Activated CD4-positive, alpha-beta T cell treated with anti-CD3 and anti-CD28 coated beads for 36 hours (primary cell): ENCODE results near the gene CMSS1. TPM values are rescaled to one million over a fixed set of nuclear protein-coding genes. Genes with fewer than 3 reads are reported as not detected.
A peak's percentile ranks its signal among the peaks of the same experiment; 100 is the strongest.

Source experiments
- ATAC-seq: fragments of 200-7000 bp; cut with Tn5 transposase; one replicate; pipeline ENCODE4 v1.10.0; 2021; ENCODE audit warnings: mild to moderate bottlenecking, moderate library complexity
- CTCF ChIA-PET: fragments of 350-600 bp; sonication (Branson Sonifier 250); formaldehyde crosslinking; loops from one replicate; lab custom pipeline; 2021; ENCODE audit warnings: antibody characterized with exemption; lab: Charles Lee
- POLR2A ChIA-PET: fragments of 350-600 bp; sonication (Branson Sonifier 250); formaldehyde crosslinking; loops from one replicate; lab custom pipeline; 2021; ENCODE audit warnings: antibody characterized with exemption, inconsistent platforms; lab: Charles Lee
- DNase-seq: peaks from one replicate; pipeline ENCODE4 v3.0.0-alpha.2; 2020
- H3K27ac Mint-ChIP-seq: one replicate; pipeline ENCODE4 v1.8.0; 2021; ENCODE audit warnings: mixed read lengths
- H3K27me3 Mint-ChIP-seq: one replicate; pipeline ENCODE4 v1.8.0; 2021; ENCODE audit warnings: mixed read lengths
- H3K36me3 Mint-ChIP-seq: one replicate; pipeline ENCODE4 v1.8.0; 2021; ENCODE audit warnings: low read depth, mixed read lengths
- H3K4me1 Mint-ChIP-seq: one replicate; pipeline ENCODE4 v1.8.0; 2021; ENCODE audit warnings: mixed read lengths
- H3K4me3 Mint-ChIP-seq: one replicate; pipeline ENCODE4 v1.8.0; 2021; ENCODE audit warnings: mild to moderate bottlenecking, moderate library complexity, mixed read lengths
- H3K9me3 Mint-ChIP-seq: one replicate; pipeline ENCODE4 v1.8.0; 2021; ENCODE audit warnings: low read depth, mixed read lengths
- intact Hi-C, 2 experiments: fragments of 100-400 bp; cut with DNase I in 1 of 2; cut with micrococcal nuclease in 1 of 2; formaldehyde crosslinking; loops; one replicate each; pipeline versions ENCODE4 v1.14.2 to v1.15.1; 2022 to 2024; cut with DNase I, micrococcal nuclease
- total RNA-seq, 2 experiments: library from RNA; stranded (reverse); gene quantifications; one replicate each; pipeline ENCODE4 v1.2.3, GENCODE V29; 2021

The CMSS1 gene
- total RNA-seq, 2 experiments from 2014 or later, result 94.0 to 96.3 TPM

DNA sequence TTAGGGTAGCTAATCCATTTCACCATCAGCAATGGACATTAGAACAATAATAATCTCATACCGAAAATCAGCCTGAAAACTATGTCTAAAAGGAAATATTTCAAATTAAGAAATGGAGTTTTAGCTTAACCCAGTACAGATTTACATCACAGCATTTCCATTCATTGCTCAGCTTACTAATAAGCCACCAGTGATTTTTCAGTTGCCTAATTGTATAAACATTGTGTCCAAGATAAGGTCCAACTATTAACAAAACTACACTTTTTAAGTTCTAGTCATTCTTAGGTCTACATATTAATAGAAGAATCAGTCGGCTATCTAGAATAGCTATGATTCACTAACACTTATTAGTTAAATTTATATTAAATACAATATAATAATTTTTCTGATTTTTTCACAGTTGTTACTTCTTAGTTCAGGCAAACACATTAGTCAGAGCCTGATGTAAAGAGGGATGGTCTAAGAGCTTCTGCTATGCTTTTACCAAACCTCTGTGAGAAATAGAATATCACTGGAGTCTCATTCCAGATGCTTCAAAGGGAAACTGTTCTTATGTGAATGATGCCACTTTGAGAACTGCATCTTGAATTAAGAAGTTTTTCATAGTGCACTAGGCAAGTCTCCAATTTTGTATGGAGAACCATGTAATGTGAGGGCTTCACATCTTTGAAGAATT is 74.1 kb downstream of the CMSS1 start:
- no peak for DNase-seq
- ChIA-PET POLR2A (no interaction called here), CTCF (interaction anchor here (0.6 to 1.6 kb wide), 2 partner anchors 8 to 41 kb away, joined by 4 to 6 read pairs; no protein-coding TSS in a partner anchor)
- intact Hi-C loops, result no loop called here
- H3K4me3 Mint-ChIP-seq, result no peak overlapping the region
- no peaks in the 10 kb centered on the region for H3K27me3 Mint-ChIP-seq
- no peak overlapping the region for H3K27ac Mint-ChIP-seq
- peaks cover 6% of the 10 kb centered on the region for H3K36me3 Mint-ChIP-seq
- no peak for ATAC-seq
- H3K9me3 Mint-ChIP-seq, result no peaks in the 10 kb centered on the region
- peaks cover 12% of the 10 kb centered on the region for H3K4me1 Mint-ChIP-seq

DNA sequence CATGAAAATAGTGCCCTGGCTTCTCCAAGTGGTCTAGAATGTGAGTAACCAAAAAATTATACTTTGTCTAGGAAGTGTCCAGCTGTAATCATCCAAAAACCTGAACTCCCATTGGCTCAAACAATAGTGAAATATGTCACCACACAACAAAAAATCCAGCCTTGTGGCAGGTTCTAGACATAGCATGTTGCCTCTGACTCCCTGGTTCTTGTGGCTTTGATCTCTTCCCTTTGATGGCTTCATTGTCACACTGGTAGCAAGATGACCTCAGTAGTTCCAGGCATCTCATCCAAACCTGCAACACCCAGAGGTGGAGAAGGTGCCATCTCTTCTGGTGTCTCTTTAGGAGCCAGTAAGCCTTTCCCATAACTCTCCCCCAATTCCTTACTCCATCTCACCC is 74.7 kb downstream of the CMSS1 start:
- Mint-ChIP-seq H3K4me3 (no peak overlapping the region), H3K9me3 (no peaks in the 10 kb centered on the region), H3K27ac (no peak overlapping the region), H3K36me3 (peaks cover 6% of the 10 kb centered on the region), H3K4me1 (peaks cover 12% of the 10 kb centered on the region), H3K27me3 (no peaks in the 10 kb centered on the region)
- no peak for DNase-seq
- intact Hi-C loops, result no loop called here
- CTCF ChIA-PET, result interaction anchor here (0.6 to 1.6 kb wide), 2 partner anchors 9 to 475 kb away, joined by 5 to 6 read pairs; no protein-coding TSS in a partner anchor
- POLR2A ChIA-PET, result no interaction called here
- ATAC-seq, result peak; percentile 53

DNA sequence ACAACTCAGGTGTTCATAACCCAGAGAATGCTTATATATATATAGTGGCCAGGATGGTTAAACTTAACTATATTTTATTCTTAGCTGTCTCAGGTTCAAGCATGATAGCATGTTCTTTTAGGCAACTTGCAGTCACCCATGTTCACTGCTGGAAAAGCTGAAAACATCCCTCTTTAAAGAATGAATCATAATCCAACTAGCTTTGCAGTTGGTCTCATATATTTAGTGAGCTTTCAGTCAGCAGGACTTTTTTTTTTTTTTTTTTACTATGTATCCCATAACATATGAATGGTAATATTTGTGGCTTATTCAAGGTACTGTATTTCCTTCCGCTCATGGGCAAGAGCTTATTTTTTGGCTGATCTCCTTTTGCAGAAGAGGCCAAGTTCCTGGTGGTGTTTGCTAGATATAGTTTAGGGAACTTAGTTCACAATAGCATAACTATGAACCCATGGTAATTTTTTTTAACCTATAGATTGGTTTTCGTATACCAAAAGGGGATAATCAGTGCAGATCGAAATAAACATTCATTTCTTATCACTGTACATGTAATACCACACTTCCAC is 77.6 kb downstream of the CMSS1 start:
- Mint-ChIP-seq H3K36me3 (peaks cover 6% of the 10 kb centered on the region), H3K4me1 (peaks cover 12% of the 10 kb centered on the region), H3K27me3 (no peaks in the 10 kb centered on the region), H3K27ac (no peak overlapping the region), H3K9me3 (no peaks in the 10 kb centered on the region), H3K4me3 (no peak overlapping the region)
- ChIA-PET POLR2A (interaction anchor here (0.5 kb wide), 1 partner anchor 236 kb away, joined by 7 read pairs; no protein-coding TSS in a partner anchor), CTCF (interaction anchor here (0.7 to 1.0 kb wide), 2 partner anchors 14 to 285 kb away, joined by 3 to 5 read pairs; no protein-coding TSS in a partner anchor)
- DNase-seq, result no peak
- intact Hi-C loops, result no loop called here
- no peak for ATAC-seq

DNA sequence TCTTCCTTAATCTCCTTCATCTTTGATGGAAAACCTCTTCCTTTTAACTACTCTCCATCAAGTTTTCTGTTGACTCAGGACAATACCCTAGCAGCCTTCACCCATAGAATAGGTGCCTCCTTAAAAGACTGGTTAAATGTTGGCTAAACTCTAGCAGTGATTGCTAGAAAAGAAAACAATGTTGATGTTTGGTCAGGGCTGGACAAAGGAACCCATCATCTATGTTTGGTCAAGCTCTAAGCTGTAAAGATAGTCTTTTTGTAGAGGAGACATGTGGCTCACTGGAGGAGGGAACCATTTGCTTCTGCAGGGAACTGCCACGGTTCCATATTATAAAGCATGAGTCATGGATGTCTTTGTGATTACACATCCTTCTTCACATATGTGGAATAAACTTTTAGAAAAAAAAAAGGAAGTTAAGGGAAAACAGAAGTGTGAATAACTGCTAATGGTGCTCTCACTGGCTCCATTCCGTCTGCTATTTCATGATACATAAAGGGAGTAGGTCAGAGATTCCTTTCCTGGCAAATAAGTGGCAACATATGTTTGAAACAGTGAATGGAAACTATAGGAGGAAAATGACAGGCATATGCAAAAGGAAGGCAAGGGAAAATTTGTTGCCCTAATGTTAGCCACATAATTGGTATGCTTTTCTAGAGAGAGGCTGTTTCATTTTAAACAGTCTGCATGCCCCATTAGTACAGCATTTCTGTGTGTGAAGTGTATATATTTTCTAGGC is 78.2 kb downstream of the CMSS1 start:
- no peak for ATAC-seq
- DNase-seq, result no peak
- no peaks in the 10 kb centered on the region for H3K27me3 Mint-ChIP-seq
- H3K4me1 Mint-ChIP-seq, result peaks cover 12% of the 10 kb centered on the region
- ChIA-PET POLR2A (no interaction called here), CTCF (interaction anchor here (0.6 to 1.0 kb wide), 2 partner anchors 13 to 136 kb away, joined by 3 read pairs; no protein-coding TSS in a partner anchor)
- H3K27ac Mint-ChIP-seq, result no peak overlapping the region
- no peaks in the 10 kb centered on the region for H3K9me3 Mint-ChIP-seq
- intact Hi-C loops, result no loop called here
- H3K4me3 Mint-ChIP-seq, result no peak overlapping the region
- H3K36me3 Mint-ChIP-seq, result peaks cover 6% of the 10 kb centered on the region

DNA sequence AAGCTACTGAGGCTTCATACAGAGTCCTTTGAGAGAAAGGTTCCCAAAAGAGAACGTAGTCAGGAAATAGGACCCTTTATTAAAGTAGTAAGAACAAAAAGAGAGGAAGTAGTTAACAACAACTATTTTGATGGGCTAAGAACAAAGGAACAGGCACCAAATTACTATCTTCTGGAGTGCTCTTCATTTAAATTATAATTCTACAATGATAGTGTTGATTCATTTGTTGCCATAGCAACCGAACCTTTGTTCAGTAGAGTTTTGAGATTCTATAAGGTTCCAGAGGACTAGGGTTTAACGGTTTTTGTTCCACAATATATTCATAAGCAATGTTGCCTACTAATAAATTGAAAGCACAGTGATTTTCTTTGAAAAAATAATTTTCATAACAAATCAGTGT is 78.8 kb downstream of the CMSS1 start:
- intact Hi-C loops, result no loop called here
- ATAC-seq (no peak), DNase-seq (no peak)
- H3K4me1 Mint-ChIP-seq, result peaks cover 16% of the 10 kb centered on the region
- no peaks in the 10 kb centered on the region for H3K27me3 Mint-ChIP-seq
- H3K27ac Mint-ChIP-seq, result no peak overlapping the region
- CTCF ChIA-PET, result interaction anchor here (0.6 kb wide), 1 partner anchor 135 kb away, joined by 3 read pairs; no protein-coding TSS in a partner anchor
- H3K4me3 Mint-ChIP-seq, result no peak overlapping the region
- POLR2A ChIA-PET, result no interaction called here
- H3K9me3 Mint-ChIP-seq, result no peaks in the 10 kb centered on the region
- peaks cover 9% of the 10 kb centered on the region for H3K36me3 Mint-ChIP-seq

DNA sequence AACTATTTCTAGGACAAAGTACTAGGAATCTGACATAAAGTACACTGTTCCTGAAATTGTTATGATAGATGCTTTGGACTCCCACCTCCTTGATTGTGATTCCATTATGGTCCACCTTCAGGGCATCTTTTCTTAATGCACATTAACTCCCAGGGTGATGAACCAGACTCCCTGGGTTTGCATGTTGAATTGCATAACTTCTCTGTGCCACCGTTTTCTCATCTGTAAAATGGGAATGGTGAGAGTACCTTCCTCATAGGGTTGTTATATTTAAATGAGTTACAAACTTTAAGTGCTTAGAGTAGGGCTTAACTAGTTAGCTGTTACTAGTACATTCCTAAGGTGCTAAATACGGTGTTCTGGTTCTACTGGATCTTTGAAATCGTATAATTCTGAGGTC is 81.9 kb downstream of the CMSS1 start:
- H3K4me1 Mint-ChIP-seq, result peaks cover 19% of the 10 kb centered on the region
- ChIA-PET CTCF (interaction anchor here (0.9 kb wide), 1 partner anchor 40 kb away, joined by 3 read pairs; no protein-coding TSS in a partner anchor), POLR2A (no interaction called here)
- no peaks in the 10 kb centered on the region for H3K9me3 Mint-ChIP-seq
- ATAC-seq (no peak), DNase-seq (no peak)
- no peak overlapping the region for H3K27ac Mint-ChIP-seq
- H3K27me3 Mint-ChIP-seq, result no peaks in the 10 kb centered on the region
- H3K36me3 Mint-ChIP-seq, result peaks cover 7% of the 10 kb centered on the region
- intact Hi-C loops, result no loop called here
- no peak overlapping the region for H3K4me3 Mint-ChIP-seq

DNA sequence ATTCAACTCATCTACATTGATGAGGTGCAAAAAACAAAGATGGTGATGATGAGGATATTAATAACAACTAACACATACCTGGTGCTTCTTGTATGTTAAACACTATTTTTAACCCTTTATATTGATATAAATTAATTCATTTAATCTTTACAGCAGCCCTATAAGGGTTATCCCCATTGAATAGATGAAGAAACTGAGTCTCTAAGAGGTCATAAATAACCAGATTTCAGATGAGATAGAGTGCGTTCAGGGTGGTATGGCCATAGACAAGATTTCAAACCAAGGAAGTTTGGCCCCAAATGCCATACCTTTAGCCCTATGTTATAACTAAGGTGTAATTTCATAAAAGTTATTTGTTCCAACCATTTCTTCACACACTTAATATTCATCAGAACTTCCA is 82.6 kb downstream of the CMSS1 start:
- no peak for ATAC-seq
- Mint-ChIP-seq H3K9me3 (no peaks in the 10 kb centered on the region), H3K27ac (no peak overlapping the region), H3K36me3 (peaks cover 7% of the 10 kb centered on the region), H3K4me1 (peaks cover 19% of the 10 kb centered on the region), H3K4me3 (no peak overlapping the region), H3K27me3 (no peaks in the 10 kb centered on the region)
- POLR2A ChIA-PET, result no interaction called here
- no peak for DNase-seq
- intact Hi-C loops, result no loop called here
- CTCF ChIA-PET, result no interaction called here

DNA sequence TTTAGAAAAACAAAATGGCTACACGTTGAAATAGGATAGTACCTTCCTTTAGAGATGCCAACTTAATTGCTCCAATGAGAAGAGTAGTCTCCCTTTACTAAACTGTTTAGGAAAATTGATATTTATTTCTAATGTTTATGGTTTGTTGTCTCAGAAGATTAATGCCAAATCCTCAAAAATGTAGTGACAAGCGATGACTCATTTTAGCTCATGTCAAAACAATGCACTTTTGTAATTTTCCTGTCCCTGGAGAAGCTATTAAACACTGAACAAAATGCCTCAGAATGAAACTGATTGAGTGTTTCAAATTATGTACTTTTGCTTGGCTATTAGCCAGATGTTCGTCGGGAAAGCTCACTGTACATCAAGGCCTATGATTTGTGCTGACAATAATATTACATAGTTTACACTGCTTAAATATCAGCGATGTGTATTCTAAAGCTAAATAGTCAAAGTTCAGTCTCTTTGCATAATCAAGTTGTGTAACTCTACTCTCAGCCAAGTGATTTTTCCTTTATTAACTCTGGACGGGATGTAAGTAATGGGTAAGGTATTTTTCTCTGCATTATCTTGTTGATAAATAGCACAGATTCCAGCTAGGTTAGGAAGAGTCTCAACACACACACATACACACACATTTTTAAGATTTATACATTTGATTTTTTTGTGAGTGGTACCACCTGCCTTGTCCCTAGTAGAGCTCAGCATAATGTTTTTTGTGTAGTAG is 83.7 kb downstream of the CMSS1 start:
- H3K4me3 Mint-ChIP-seq, result no peak overlapping the region
- H3K9me3 Mint-ChIP-seq, result no peaks in the 10 kb centered on the region
- ATAC-seq (no peak), DNase-seq (no peak)
- no peak overlapping the region for H3K27ac Mint-ChIP-seq
- H3K4me1 Mint-ChIP-seq, result peaks cover 8% of the 10 kb centered on the region
- CTCF ChIA-PET, result no interaction called here
- no peaks in the 10 kb centered on the region for H3K27me3 Mint-ChIP-seq
- POLR2A ChIA-PET, result no interaction called here
- intact Hi-C loops, result no loop called here
- peaks cover 4% of the 10 kb centered on the region for H3K36me3 Mint-ChIP-seq

DNA sequence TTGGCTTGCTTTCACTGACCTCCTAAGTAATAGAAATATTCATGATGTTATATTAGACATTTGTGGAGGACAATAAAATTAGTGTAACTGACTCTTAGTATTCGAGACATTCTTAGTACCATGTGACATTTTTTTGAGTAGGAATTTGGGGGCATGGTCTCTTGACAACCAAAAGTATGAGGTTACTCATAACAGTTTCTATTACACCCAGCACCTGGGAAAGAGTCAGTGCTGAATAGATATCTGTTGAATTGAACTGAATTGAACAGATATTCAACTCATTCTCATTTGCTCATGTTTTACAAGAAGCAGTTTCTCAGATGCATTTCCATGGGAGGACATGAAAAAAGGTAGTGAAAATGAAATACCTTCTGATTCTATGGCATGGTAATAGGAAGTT is 84.4 kb downstream of the CMSS1 start:
- Mint-ChIP-seq H3K36me3 (peaks cover 4% of the 10 kb centered on the region), H3K27ac (no peak overlapping the region), H3K4me3 (no peak overlapping the region), H3K4me1 (peaks cover 7% of the 10 kb centered on the region), H3K9me3 (no peaks in the 10 kb centered on the region), H3K27me3 (no peaks in the 10 kb centered on the region)
- DNase-seq, result no peak
- ATAC-seq, result no peak
- POLR2A ChIA-PET, result no interaction called here
- CTCF ChIA-PET, result no interaction called here
- intact Hi-C loops, result no loop called here

DNA sequence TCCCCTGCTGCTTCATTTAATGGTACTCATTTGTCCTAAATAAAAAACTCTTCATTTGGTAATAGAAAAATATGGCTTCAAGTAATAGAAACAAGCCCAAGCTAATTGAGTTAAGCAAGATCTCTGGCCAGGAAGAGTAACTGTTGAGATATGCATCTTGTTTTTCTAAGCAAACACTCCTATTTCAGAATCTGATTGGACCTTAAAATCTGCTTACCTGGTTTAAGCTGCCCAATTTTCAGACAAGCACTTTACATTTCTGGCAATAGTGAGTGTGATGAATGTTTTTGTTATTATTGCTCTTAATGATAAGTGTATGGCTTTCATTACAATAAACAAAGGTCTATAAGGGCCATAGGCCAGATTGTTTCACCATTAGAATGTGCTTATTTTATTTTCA is 86.2 kb downstream of the CMSS1 start:
- peaks cover 6% of the 10 kb centered on the region for H3K36me3 Mint-ChIP-seq
- ATAC-seq (no peak), DNase-seq (no peak)
- no peak overlapping the region for H3K4me3 Mint-ChIP-seq
- ChIA-PET POLR2A (no interaction called here), CTCF (interaction anchor here (1.1 kb wide), 1 partner anchor 11 kb away, joined by 3 read pairs; no protein-coding TSS in a partner anchor)
- intact Hi-C loops, result no loop called here
- H3K27me3 Mint-ChIP-seq, result no peaks in the 10 kb centered on the region
- H3K9me3 Mint-ChIP-seq, result no peaks in the 10 kb centered on the region
- H3K4me1 Mint-ChIP-seq, result peaks cover 7% of the 10 kb centered on the region
- no peak overlapping the region for H3K27ac Mint-ChIP-seq

DNA sequence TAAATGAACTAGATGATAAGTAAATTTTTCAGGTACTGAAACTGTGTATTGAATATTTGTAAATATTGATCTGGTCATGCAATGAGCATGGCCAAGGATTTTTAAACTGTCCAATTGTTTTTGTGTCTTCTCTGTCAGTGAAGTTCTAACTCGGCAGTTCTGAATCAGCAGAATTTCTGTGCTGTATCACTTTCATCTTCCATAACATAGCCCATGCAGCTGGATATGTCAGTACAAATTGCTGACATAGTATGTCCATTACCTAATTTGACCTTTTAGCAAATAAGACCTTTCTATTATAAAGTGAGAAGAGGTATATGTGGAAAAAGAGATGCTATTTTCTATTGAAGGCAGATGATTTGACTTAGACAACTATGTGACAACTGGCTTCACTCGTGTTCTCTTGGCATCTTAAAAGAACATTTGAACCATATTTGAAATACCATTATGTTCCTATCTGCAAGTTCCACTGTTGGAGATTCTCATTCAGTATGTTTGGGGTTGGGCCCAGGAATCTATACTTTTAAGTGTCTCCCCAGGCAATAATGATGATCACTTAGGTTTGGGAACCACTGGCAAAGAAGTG is 90.4 kb downstream of the CMSS1 start:
- ATAC-seq, result no peak
- Mint-ChIP-seq H3K36me3 (peaks cover 2% of the 10 kb centered on the region), H3K4me3 (no peak overlapping the region), H3K4me1 (peaks cover 3% of the 10 kb centered on the region), H3K27ac (no peak overlapping the region), H3K27me3 (no peaks in the 10 kb centered on the region), H3K9me3 (no peaks in the 10 kb centered on the region)
- no peak for DNase-seq
- intact Hi-C loops, result no loop called here
- POLR2A ChIA-PET, result no interaction called here
- CTCF ChIA-PET, result interaction anchor here (1.0 to 1.1 kb wide), 2 partner anchors 13 to 76 kb away, joined by 3 to 4 read pairs; no protein-coding TSS in a partner anchor
